ENCODE data around the gene CPSF4L. TPM values are rescaled to one million over a fixed set of nuclear protein-coding genes. Genes with fewer than 3 reads are reported as not detected.

Gene CPSF4L
- polyA plus RNA-seq, 1 donor (not counting 4 experiments of a cell fraction or from before 2014, with no cell fraction given): not detected

GRCh38 chr17:73272906-73273218 lies 11.2 kb upstream of the CPSF4L start:
- no peak for DNase-seq (ENCODE audit: low read depth, low spot score)
- no peak overlapping the region for H2AFZ ChIP-seq (ENCODE audit: control insufficient read depth, low read length)
- H3K4me3 ChIP-seq (ENCODE audit: control insufficient read depth in 2 of 3, extremely low read depth in 1 of 3, insufficient read depth in 2 of 3, low read depth in 1 of 3, low read length in 3 of 3): no peak overlapping the region
- no peaks in the 10 kb centered on the region for H4K20me1 ChIP-seq (ENCODE audit: control insufficient read depth, extremely low read depth, insufficient read depth, low read length)
- no peaks in the 10 kb centered on the region for H3K27me3 ChIP-seq (ENCODE audit: control insufficient read depth, extremely low read depth, insufficient read depth, low read length)
- H3K36me3 ChIP-seq (ENCODE audit: control insufficient read depth in 2 of 2, extremely low read depth in 1 of 2, insufficient read depth in 2 of 2, low read length in 2 of 2): no peaks in the 10 kb centered on the region
- H3K9ac ChIP-seq (ENCODE audit: control insufficient read depth, extremely low read depth, insufficient read depth, low read length): no peak overlapping the region
- no peak overlapping the region for H3K4me2 ChIP-seq (ENCODE audit: control insufficient read depth, extremely low read depth, insufficient read depth, low read depth, low read length)
- H3K9me3 ChIP-seq (ENCODE audit: control insufficient read depth, low read depth, low read length): no peaks in the 10 kb centered on the region
- FAIRE-seq: no peak
- H3K79me2 ChIP-seq (ENCODE audit: control insufficient read depth, insufficient read depth, low read length): no peaks in the 10 kb centered on the region
- TF ChIP-seq EZH2 (IDR thresholded peaks at IDR 0.05; ENCODE audit: low read length): no peak
- TF ChIP-seq, protein P1, sequence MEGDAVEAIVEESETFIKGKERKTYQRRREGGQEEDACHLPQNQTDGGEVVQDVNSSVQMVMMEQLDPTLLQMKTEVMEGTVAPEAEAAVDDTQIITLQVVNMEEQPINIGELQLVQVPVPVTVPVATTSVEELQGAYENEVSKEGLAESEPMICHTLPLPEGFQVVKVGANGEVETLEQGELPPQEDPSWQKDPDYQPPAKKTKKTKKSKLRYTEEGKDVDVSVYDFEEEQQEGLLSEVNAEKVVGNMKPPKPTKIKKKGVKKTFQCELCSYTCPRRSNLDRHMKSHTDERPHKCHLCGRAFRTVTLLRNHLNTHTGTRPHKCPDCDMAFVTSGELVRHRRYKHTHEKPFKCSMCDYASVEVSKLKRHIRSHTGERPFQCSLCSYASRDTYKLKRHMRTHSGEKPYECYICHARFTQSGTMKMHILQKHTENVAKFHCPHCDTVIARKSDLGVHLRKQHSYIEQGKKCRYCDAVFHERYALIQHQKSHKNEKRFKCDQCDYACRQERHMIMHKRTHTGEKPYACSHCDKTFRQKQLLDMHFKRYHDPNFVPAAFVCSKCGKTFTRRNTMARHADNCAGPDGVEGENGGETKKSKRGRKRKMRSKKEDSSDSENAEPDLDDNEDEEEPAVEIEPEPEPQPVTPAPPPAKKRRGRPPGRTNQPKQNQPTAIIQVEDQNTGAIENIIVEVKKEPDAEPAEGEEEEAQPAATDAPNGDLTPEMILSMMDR (optimal IDR thresholded peaks at IDR 0.05 in 1 of 3, IDR thresholded peaks at IDR 0.05 in 1 of 3, conservative IDR thresholded peaks at IDR 0.05 in 1 of 3; ENCODE audit: extremely low read depth in 1 of 3, insufficient read depth in 2 of 3, low read length in 3 of 3): no peak
- dilution Hi-C loops (cut with MboI; ENCODE audit: extremely low pct_ligation_motif_present, low sequenced_read_pairs): no loop called here
- H3K4me1 ChIP-seq (ENCODE audit: control insufficient read depth, extremely low read depth, insufficient read depth, low read length): peaks cover 6% of the 10 kb centered on the region
- H3K27ac ChIP-seq (ENCODE audit: control insufficient read depth, insufficient read depth, low read length): no peak overlapping the region
- no peaks in the 10 kb centered on the region for H3K9me1 ChIP-seq (ENCODE audit: control insufficient read depth, extremely low read depth, insufficient read depth, low read length)

DNA sequence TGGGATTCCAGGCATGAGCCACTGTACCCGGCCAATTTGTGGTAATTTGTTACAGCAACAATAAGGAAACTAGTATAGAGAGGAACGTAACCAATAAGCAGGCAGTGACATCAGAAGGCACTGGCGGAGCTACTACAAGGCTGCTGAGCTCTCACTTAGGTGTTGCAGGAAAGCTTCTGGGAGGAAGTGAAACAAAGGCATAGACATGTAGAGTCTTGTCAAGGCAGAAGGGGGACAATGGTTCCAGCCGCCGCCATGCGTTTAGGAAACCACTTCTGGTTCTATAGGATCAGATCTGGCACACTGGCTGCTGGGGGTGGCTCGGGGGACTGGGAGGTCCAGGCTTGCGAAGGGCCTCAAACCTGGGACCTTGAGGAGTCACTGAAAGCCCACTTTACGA lies 9.4 kb upstream of the CPSF4L start:
- no peak overlapping the region for H3K9ac ChIP-seq (ENCODE audit: control insufficient read depth, extremely low read depth, insufficient read depth, low read length)
- no peaks in the 10 kb centered on the region for H3K36me3 ChIP-seq (ENCODE audit: control insufficient read depth in 2 of 2, extremely low read depth in 1 of 2, insufficient read depth in 2 of 2, low read length in 2 of 2)
- H3K4me1 ChIP-seq (ENCODE audit: control insufficient read depth, extremely low read depth, insufficient read depth, low read length): peaks cover 6% of the 10 kb centered on the region
- DNase-seq (ENCODE audit: low read depth, low spot score) (no peak), FAIRE-seq (peak; percentile 72)
- dilution Hi-C loops (cut with MboI; ENCODE audit: extremely low pct_ligation_motif_present, low sequenced_read_pairs): no loop called here
- H3K4me3 ChIP-seq (ENCODE audit: control insufficient read depth in 2 of 3, extremely low read depth in 1 of 3, insufficient read depth in 2 of 3, low read depth in 1 of 3, low read length in 3 of 3): no peak overlapping the region
- no peaks in the 10 kb centered on the region for H3K27me3 ChIP-seq (ENCODE audit: control insufficient read depth, extremely low read depth, insufficient read depth, low read length)
- TF ChIP-seq, protein P1 (optimal IDR thresholded peaks at IDR 0.05 in 1 of 3, IDR thresholded peaks at IDR 0.05 in 1 of 3, conservative IDR thresholded peaks at IDR 0.05 in 1 of 3; ENCODE audit: extremely low read depth in 1 of 3, insufficient read depth in 2 of 3, low read length in 3 of 3): no peak
- no peak for TF ChIP-seq EZH2 (IDR thresholded peaks at IDR 0.05; ENCODE audit: low read length)
- H3K27ac ChIP-seq (ENCODE audit: control insufficient read depth, insufficient read depth, low read length): no peak overlapping the region
- H3K9me3 ChIP-seq (ENCODE audit: control insufficient read depth, low read depth, low read length): no peaks in the 10 kb centered on the region
- H3K79me2 ChIP-seq (ENCODE audit: control insufficient read depth, insufficient read depth, low read length): no peaks in the 10 kb centered on the region
- H3K9me1 ChIP-seq (ENCODE audit: control insufficient read depth, extremely low read depth, insufficient read depth, low read length): no peaks in the 10 kb centered on the region
- peak overlapping the region; percentile 54 for H2AFZ ChIP-seq (ENCODE audit: control insufficient read depth, low read length)
- no peaks in the 10 kb centered on the region for H4K20me1 ChIP-seq (ENCODE audit: control insufficient read depth, extremely low read depth, insufficient read depth, low read length)
- H3K4me2 ChIP-seq (ENCODE audit: control insufficient read depth, extremely low read depth, insufficient read depth, low read depth, low read length): peak overlapping the region; percentile 48
